ENCODE results near the gene BZW2.

Gene BZW2

GRCh38 chr7:16755397-16755796 is 109.4 kb downstream of the BZW2 start:
- DNase-seq = no peak

Measured in stimulated activated naive CD4-positive, alpha-beta T cell (primary cell).